ENCODE measurements around the gene KIAA1217. TPM values are rescaled to one million over a fixed set of nuclear protein-coding genes. Genes with fewer than 3 reads are reported as not detected.
"Not testable (repeated sequence)": the region's sequence is repeated elsewhere in the genome, so short reads cannot be mapped to it uniquely, and the experiment has no call there.

Gene KIAA1217
- total RNA-seq, 4 donors from 2014 or later: 67.3 to 104 (median 89.8) TPM

- WGBS, 2 donors: 46 to 53% methylated on average over 3 of the region's 3 CpGs
- no peaks in the 10 kb centered on the region for H3K9me3 ChIP-seq
- intact Hi-C loops (cut with DNase I): no loop called here
- no peak overlapping the region for H3K4me3 ChIP-seq (replicated peaks in 1 of 3)
- H3K27ac ChIP-seq: peak overlapping the region in 2 of 3 donors; percentile 52 to 59
- peaks cover 14 to 21% of the 10 kb centered on the region in 2 donors for H3K4me1 ChIP-seq
- TF ChIP-seq CTCF (IDR thresholded peaks at IDR 0.05): no peak
- TF ChIP-seq POLR2A (IDR thresholded peaks at IDR 0.05): no peak
- H3K27me3 ChIP-seq: no peaks in the 10 kb centered on the region
- DNase-seq: peak; percentile 34 to 45
- peaks cover 0 to 7% of the 10 kb centered on the region in 2 donors for H3K36me3 ChIP-seq
These were observed 269.0 kb downstream of the KIAA1217 start for GRCh38 chr10:24477915-24478314.

DNA sequence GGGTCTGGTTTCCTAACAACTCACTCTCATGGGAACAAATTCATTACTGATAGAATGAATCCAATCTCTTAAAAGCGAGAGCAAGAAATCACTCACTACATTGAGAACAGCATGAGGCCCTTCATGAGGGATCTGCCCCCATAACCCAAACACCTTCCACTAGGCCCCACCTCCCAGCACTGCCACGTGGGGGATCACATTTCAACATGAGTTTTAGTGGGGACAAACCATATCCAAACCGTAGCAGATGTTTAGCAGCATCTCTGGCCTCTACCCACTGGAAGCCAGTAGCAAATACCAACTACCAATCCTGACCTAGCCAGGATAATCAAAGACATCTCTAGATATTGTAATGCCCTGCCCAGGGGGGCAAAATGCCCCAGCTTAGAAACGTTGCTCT, 270.9 kb downstream of the KIAA1217 start:
- intact Hi-C loops (cut with DNase I): no loop called here
- peaks cover 23 to 38% of the 10 kb centered on the region in 2 donors for H3K4me1 ChIP-seq
- 80 to 81% methylated on average over 4 of the region's 4 CpGs for WGBS, 2 donors
- H3K27ac ChIP-seq: peak overlapping the region in 1 of 3 donors; percentile 13
- DNase-seq: no peak
- H3K9me3 ChIP-seq: no peaks in the 10 kb centered on the region
- no peak for TF ChIP-seq POLR2A (IDR thresholded peaks at IDR 0.05)
- no peak for TF ChIP-seq CTCF (IDR thresholded peaks at IDR 0.05)
- H3K36me3 ChIP-seq: no peaks in the 10 kb centered on the region
- H3K4me3 ChIP-seq (replicated peaks in 1 of 3): no peak overlapping the region
- H3K27me3 ChIP-seq: no peaks in the 10 kb centered on the region

- peak overlapping the region in 2 of 3 donors; percentile 3 to 13 for H3K27ac ChIP-seq
- intact Hi-C loops (cut with DNase I): no loop called here
- H3K36me3 ChIP-seq: no peaks in the 10 kb centered on the region
- no peak overlapping the region for H3K4me3 ChIP-seq (replicated peaks in 1 of 3)
- TF ChIP-seq CTCF (IDR thresholded peaks at IDR 0.05) (no peak), POLR2A (IDR thresholded peaks at IDR 0.05) (no peak)
- H3K9me3 ChIP-seq: no peaks in the 10 kb centered on the region
- H3K4me1 ChIP-seq: peaks cover 28 to 44% of the 10 kb centered on the region in 2 donors
- WGBS, 2 donors: 84 to 91% methylated on average over 3 of the region's 3 CpGs
- no peak for DNase-seq
- no peaks in the 10 kb centered on the region for H3K27me3 ChIP-seq
These were observed 271.5 kb downstream of the KIAA1217 start for GRCh38 chr10:24480447-24480846.

DNA sequence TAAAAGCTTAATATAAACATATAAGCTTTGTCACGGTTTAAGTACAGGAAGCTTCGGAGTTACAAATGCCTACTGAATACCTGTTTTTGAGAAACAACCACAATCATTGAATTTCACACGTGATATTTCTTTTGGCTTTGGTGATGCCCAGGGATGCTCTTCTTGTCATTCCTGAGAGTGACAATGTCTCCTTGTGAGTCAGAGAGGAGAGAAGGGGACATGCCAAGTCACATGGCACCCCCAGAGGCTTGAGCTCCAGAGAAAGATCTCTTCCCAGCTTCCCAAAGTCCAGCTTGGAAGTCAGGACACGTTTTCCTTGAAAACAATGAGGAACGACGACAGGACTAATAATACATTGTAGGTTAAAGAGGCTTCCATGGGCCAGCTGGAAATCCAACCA, 272.3 kb downstream of the KIAA1217 start:
- intact Hi-C loops (cut with DNase I): no loop called here

DNA sequence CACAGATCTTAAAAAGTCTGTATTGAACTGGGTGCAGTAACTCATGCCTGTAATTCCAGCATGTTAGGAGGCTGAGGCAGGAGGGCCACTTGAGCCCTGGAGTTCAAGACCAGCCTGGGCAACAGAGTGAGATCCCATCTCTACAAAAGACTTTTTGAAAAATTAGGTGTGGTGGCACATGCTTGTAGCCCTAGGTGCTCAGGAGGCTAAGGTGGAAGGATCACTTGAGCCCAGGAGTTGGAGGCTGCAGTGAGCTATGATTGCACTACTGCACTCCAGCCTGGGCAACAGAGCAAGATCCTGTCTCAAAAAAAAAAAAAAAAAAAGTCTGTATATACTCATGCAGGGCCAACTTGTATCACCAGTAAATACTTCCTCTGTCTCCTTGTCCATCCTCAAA, 273.8 kb downstream of the KIAA1217 start:
- intact Hi-C loops (cut with DNase I); H3K27me3 ChIP-seq; H3K4me3 ChIP-seq (replicated peaks in 1 of 3); H3K36me3 ChIP-seq; H3K9me3 ChIP-seq; DNase-seq: not testable (repeated sequence)
- Histone ChIP-seq H3K27ac (peak overlapping the region in 1 of 3 donors; percentile 57), H3K4me1 (peaks cover 24 to 44% of the 10 kb centered on the region in 2 donors)

More for the DNA sequence above, 272.3 kb downstream of the KIAA1217 start:
- peak overlapping the region in 1 of 3 donors; percentile 3 for H3K27ac ChIP-seq
- peaks cover 28 to 44% of the 10 kb centered on the region in 2 donors for H3K4me1 ChIP-seq
- WGBS, 2 donors: 86 to 95% methylated on average over 6 of the region's 6 CpGs
- H3K27me3 ChIP-seq: no peaks in the 10 kb centered on the region
- DNase-seq: no peak
- H3K4me3 ChIP-seq (replicated peaks in 1 of 3): no peak overlapping the region
- TF ChIP-seq POLR2A (IDR thresholded peaks at IDR 0.05) (no peak), CTCF (IDR thresholded peaks at IDR 0.05) (no peak)
- H3K9me3 ChIP-seq: no peaks in the 10 kb centered on the region
- no peaks in the 10 kb centered on the region for H3K36me3 ChIP-seq

- DNase-seq: peak; percentile 44 to 50
- peaks cover 22 to 41% of the 10 kb centered on the region in 2 donors for H3K4me1 ChIP-seq
These were observed 274.8 kb downstream of the KIAA1217 start for GRCh38 chr10:24483701-24484100.

More at GRCh38 chr10:24483701-24484100, 274.8 kb downstream of the KIAA1217 start:
- 69 to 78% methylated on average over 3 of the region's 3 CpGs for WGBS, 2 donors
- no peak overlapping the region for H3K4me3 ChIP-seq (replicated peaks in 1 of 3)
- no peaks in the 10 kb centered on the region for H3K9me3 ChIP-seq
- H3K27me3 ChIP-seq: no peaks in the 10 kb centered on the region
- TF ChIP-seq CTCF (IDR thresholded peaks at IDR 0.05): no peak
- peak in 1 of 2 donors; percentile 8 for TF ChIP-seq POLR2A (IDR thresholded peaks at IDR 0.05)
- H3K36me3 ChIP-seq: no peaks in the 10 kb centered on the region
- H3K27ac ChIP-seq: peak overlapping the region in 2 of 3 donors; percentile 48 to 57
- intact Hi-C loops (cut with DNase I): no loop called here

Measured in thyroid gland (tissue), 4 donors.